GM19467 (cell line): Measurements from ENCODE around the gene PLGRKT.
"Not testable (repeated sequence)": the region's sequence is repeated elsewhere in the genome, so short reads cannot be mapped to it uniquely, and the experiment has no call there.

ENCODE experiments used
- ATAC-seq: cut with Tn5 transposase; IDR thresholded peaks from one replicate; pipeline ENCODE4 v1.9.1; 2021; ENCODE audit warnings: mild to moderate bottlenecking, moderate library complexity; ENCODE audit not compliant: unreplicated experiment

The PLGRKT gene

GRCh38 chr9:5321601-5322000 is 116.1 kb downstream of the PLGRKT start:
- not testable (repeated sequence) for ATAC-seq

GRCh38 chr9:5321058-5321457 is 116.7 kb downstream of the PLGRKT start:
- no peak for ATAC-seq

GRCh38 chr9:5316406-5316805 is 121.3 kb downstream of the PLGRKT start:
- not testable (repeated sequence) for ATAC-seq

GRCh38 chr9:5315187-5315923 is 122.4 kb downstream of the PLGRKT start:
- ATAC-seq = no peak

- ATAC-seq = no peak
Measured at GRCh38 chr9:5310851-5311250, 126.9 kb downstream of the PLGRKT start.
